Activated B cell treated with CpG ODN at 0.5 μM for 24 hours (primary cell): Measurements from ENCODE around the gene DDX25. TPM values are rescaled to one million over a fixed set of nuclear protein-coding genes. Genes with fewer than 3 reads are reported as not detected.

ENCODE experiments used
- ATAC-seq: fragments of 200-7000 bp; cut with Tn5 transposase; one replicate; pipeline ENCODE4 v1.10.0; 2021; ENCODE audit warnings: low read depth, mild to moderate bottlenecking, moderate library complexity
- CTCF ChIA-PET: fragments of 350-600 bp; sonication (Branson Sonifier 250); formaldehyde crosslinking; loops from one replicate; lab custom pipeline; 2021; ENCODE audit warnings: antibody characterized with exemption; lab: Charles Lee
- POLR2A ChIA-PET: fragments of 350-600 bp; sonication (Branson Sonifier 250); formaldehyde crosslinking; loops from one replicate; lab custom pipeline; 2021; ENCODE audit warnings: antibody characterized with exemption; lab: Charles Lee
- DNase-seq: peaks from one replicate; pipeline ENCODE4 v3.0.0; 2022
- H3K27ac Mint-ChIP-seq: one replicate; pipeline ENCODE4 v1.8.0; 2020; ENCODE audit warnings: mixed read lengths
- H3K27me3 Mint-ChIP-seq: one replicate; pipeline ENCODE4 v1.8.0; 2021; ENCODE audit warnings: mixed read lengths
- H3K36me3 Mint-ChIP-seq: one replicate; pipeline ENCODE4 v1.8.0; 2021; ENCODE audit warnings: low read depth, mixed read lengths
- H3K4me1 Mint-ChIP-seq: one replicate; pipeline ENCODE4 v1.8.0; 2021; ENCODE audit warnings: mixed read lengths
- H3K4me3 Mint-ChIP-seq: one replicate; pipeline ENCODE4 v1.8.0; 2020; ENCODE audit warnings: mild to moderate bottlenecking, mixed read lengths
- H3K9me3 Mint-ChIP-seq: one replicate; pipeline ENCODE4 v1.8.0; 2020; ENCODE audit warnings: mixed read lengths
- CTCF ChIP-seq: fragments of 200-600 bp; IDR thresholded peaks from one replicate; pipeline ENCODE4 v1.8.0; 2022; ENCODE audit warnings: antibody characterized with exemption, mild to moderate bottlenecking
- intact Hi-C: fragments of 100-400 bp; cut with micrococcal nuclease; formaldehyde crosslinking; loops from one replicate; pipeline ENCODE4 v1.15.1; 2024
- total RNA-seq: library from RNA; stranded (reverse); gene quantifications from 2 replicates; pipeline ENCODE4 v1.2.3, GENCODE V29; 2022

Gene DDX25
- total RNA-seq, 1 donor from 2014 or later = not detected

DNA sequence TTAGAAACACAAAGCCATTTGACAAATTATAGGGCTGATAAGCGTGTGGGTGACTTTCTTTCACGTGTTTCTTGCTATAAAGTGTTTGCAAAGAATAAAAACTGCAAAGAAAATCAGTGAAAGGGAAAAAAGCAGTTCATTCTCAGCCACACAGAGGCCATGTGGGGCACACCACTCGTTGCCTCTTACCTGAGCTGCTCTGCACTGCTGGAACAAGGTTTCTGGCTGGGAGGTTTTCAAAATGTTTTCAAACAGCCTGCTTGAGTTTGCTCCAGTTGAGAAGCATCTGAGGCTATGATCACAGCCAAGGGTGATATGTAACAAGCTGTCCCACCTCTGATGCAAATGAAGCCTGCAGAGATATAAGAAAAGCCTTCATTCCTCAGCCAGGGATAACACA lies 26.8 kb downstream of the DDX25 start:
- no peaks in the 10 kb centered on the region for H3K9me3 Mint-ChIP-seq
- no peak for ATAC-seq
- POLR2A ChIA-PET = no interaction called here
- intact Hi-C loops = no loop called here
- H3K4me1 Mint-ChIP-seq = no peaks in the 10 kb centered on the region
- H3K36me3 Mint-ChIP-seq = no peaks in the 10 kb centered on the region
- no peak overlapping the region for H3K4me3 Mint-ChIP-seq
- no peak overlapping the region for H3K27ac Mint-ChIP-seq
- no peak for DNase-seq
- TF ChIP-seq CTCF = no peak
- CTCF ChIA-PET = no interaction called here
- peaks cover 22% of the 10 kb centered on the region for H3K27me3 Mint-ChIP-seq

- peaks cover 21% of the 10 kb centered on the region for H3K27me3 Mint-ChIP-seq
- ATAC-seq (no peak), DNase-seq (no peak)
- H3K4me1 Mint-ChIP-seq = no peaks in the 10 kb centered on the region
- CTCF ChIA-PET = no interaction called here
- H3K4me3 Mint-ChIP-seq = no peak overlapping the region
- H3K9me3 Mint-ChIP-seq = no peaks in the 10 kb centered on the region
- intact Hi-C loops = no loop called here
- no peak overlapping the region for H3K27ac Mint-ChIP-seq
- no peaks in the 10 kb centered on the region for H3K36me3 Mint-ChIP-seq
- TF ChIP-seq CTCF = no peak
- POLR2A ChIA-PET = no interaction called here
Observed at GRCh38 chr11:125931668-125932067, 27.4 kb downstream of the DDX25 start.

- peaks cover 20% of the 10 kb centered on the region for H3K27me3 Mint-ChIP-seq
- TF ChIP-seq CTCF = no peak
- POLR2A ChIA-PET = no interaction called here
Observed at GRCh38 chr11:125932301-125932700, 28.0 kb downstream of the DDX25 start.

DNA sequence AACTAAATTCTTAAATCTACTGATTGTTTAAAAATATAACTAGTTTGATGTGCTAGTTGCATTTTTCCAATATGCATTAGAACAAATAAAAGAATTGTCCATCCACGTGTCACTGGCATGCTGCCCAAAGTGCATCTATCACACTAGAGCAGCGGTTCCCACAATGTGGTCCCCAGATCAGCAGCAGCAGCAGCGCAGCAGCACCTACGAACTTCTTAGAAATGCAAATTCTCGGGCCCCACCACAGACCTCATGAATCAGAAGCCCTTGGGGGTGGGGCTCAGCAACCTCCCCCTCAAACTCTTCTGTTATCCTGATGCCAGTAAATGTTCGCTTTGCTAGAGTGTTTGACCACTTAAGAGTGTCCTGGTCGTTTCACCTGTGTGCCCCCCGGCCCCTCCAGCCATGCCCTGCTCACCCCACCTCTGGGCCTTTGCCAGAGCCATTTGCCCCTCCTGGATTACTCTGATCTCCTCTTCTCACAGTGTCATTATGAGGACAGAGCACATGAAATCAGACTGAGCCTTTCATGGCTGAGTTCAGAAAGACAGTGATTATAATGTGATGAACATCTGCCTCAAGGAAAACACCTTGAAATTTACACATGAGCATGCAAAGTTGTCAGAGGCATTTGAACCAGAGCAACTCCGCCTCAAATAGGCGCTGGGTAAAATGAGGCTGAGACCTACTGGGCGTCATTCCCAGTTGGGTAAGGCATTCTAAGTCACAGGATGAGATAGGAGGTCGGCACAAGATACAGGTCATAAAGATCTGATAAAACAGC lies 28.9 kb downstream of the DDX25 start:
- intact Hi-C loops = no loop called here
- TF ChIP-seq CTCF = no peak
- no peak for ATAC-seq
- no peak overlapping the region for H3K4me3 Mint-ChIP-seq
- POLR2A ChIA-PET = no interaction called here
- H3K9me3 Mint-ChIP-seq = no peaks in the 10 kb centered on the region
- H3K36me3 Mint-ChIP-seq = no peaks in the 10 kb centered on the region
- H3K27ac Mint-ChIP-seq = no peak overlapping the region
- DNase-seq = no peak
- CTCF ChIA-PET = no interaction called here
- no peaks in the 10 kb centered on the region for H3K4me1 Mint-ChIP-seq
- peaks cover 20% of the 10 kb centered on the region for H3K27me3 Mint-ChIP-seq

More at GRCh38 chr11:125932301-125932700, 28.0 kb downstream of the DDX25 start:
- H3K4me1 Mint-ChIP-seq = no peaks in the 10 kb centered on the region
- intact Hi-C loops = no loop called here
- CTCF ChIA-PET = no interaction called here
- H3K27ac Mint-ChIP-seq = no peak overlapping the region
- no peaks in the 10 kb centered on the region for H3K9me3 Mint-ChIP-seq
- ATAC-seq (no peak), DNase-seq (no peak)
- H3K36me3 Mint-ChIP-seq = no peaks in the 10 kb centered on the region
- H3K4me3 Mint-ChIP-seq = no peak overlapping the region

- no peak for TF ChIP-seq CTCF
- no peak for DNase-seq
- no peak for ATAC-seq
- Mint-ChIP-seq H3K27me3 (peaks cover 15% of the 10 kb centered on the region), H3K27ac (no peak overlapping the region), H3K4me3 (no peak overlapping the region), H3K9me3 (no peaks in the 10 kb centered on the region), H3K36me3 (no peaks in the 10 kb centered on the region), H3K4me1 (no peaks in the 10 kb centered on the region)
- intact Hi-C loops = no loop called here
- POLR2A ChIA-PET = no interaction called here
- CTCF ChIA-PET = no interaction called here
Observed at GRCh38 chr11:125934473-125934872, 30.2 kb downstream of the DDX25 start.
